HCT116 (cell line): Measurements from ENCODE around the gene GRIP2. TPM values are rescaled to one million over a fixed set of nuclear protein-coding genes. Genes with fewer than 3 reads are reported as not detected.

Experiments
- ATAC-seq: fragments of 200-7000 bp; cut with Tn5 transposase; 2 replicates; pipeline ENCODE4 v1.9.1; 2020; ENCODE audit warnings: mild to moderate bottlenecking, moderate library complexity
- BruUV-seq: library from RNA; stranded (reverse); fragments of 400-500 nt; replicated peaks from 2 replicates; lab custom pipeline; 2021; lab: Mats Ljungman, UMichigan
- CTCF ChIA-PET: fragments of 300-600 bp; sonication (Branson Sonifier 250); formaldehyde crosslinking; loops from one replicate; lab custom pipeline; 2021; ENCODE audit warnings: antibody characterized with exemption; lab: Charles Lee
- POLR2A ChIA-PET: fragments of 300-600, 350-600 bp; sonication (Branson Sonifier 250); formaldehyde crosslinking; loops from one replicate; lab custom pipeline; 2021; ENCODE audit warnings: antibody characterized with exemption; lab: Charles Lee
- RAD21 ChIA-PET, 2 experiments: fragments of 300-600 bp; sonication (Branson Sonifier 250); formaldehyde crosslinking; loops; one replicate each; lab custom pipeline; 2023; ENCODE audit warnings: low total read pairs in 2 of 2; ENCODE audit not compliant: uncharacterized antibody in 2 of 2, unreplicated experiment in 2 of 2, low non-redundant PET in 1 of 2; lab: Charles Lee
- DNase-seq: peaks from one replicate; pipeline ENCODE4 v3.0.0-alpha.2; 2010; ENCODE audit warnings: low read depth, low spot score
- H2AFZ ChIP-seq: fragments of 200-600 bp; shearing (Covaris generic), sonication (generic); 2 replicates; pipeline ENCODE4 v1.6.1; 2017; ENCODE audit warnings: low read depth, mixed run types, mixed read lengths, antibody characterized with exemption, low read length; ENCODE audit not compliant: poor library complexity, severe bottlenecking
- H3K27ac ChIP-seq: 2 replicates; pipeline ENCODE4 v1.5.1; 2012; ENCODE audit warnings: low read depth, low read length
- H3K27me3 ChIP-seq: fragments of 200-600 bp; sonication (generic); 2 replicates; pipeline ENCODE4 v1.6.1; 2016; ENCODE audit warnings: mixed run types, low read length, mixed read lengths; ENCODE audit not compliant: insufficient read depth
- H3K36me3 ChIP-seq, 2 experiments: fragments of 200-500 bp in 1 of 2; fragments of 200-600 bp in 1 of 2; sonication (Bioruptor generic) in 1 of 2; sonication (generic) in 1 of 2; 2 replicates each; pipeline versions ENCODE4 v1.5.1 to v1.6.1; 2014 to 2016; ENCODE audit warnings: low read length in 2 of 2, inconsistent platforms in 1 of 2, mixed read lengths in 1 of 2, mixed run types in 1 of 2; ENCODE audit not compliant: insufficient read depth in 2 of 2, control insufficient read depth in 1 of 2
- H3K4me1 ChIP-seq, 2 experiments: fragments of 200-600 bp in 1 of 2; sonication (generic) in 1 of 2; 2 replicates each; pipeline versions ENCODE4 v1.5.1 to v1.6.1; 2012 to 2017; ENCODE audit warnings: low read length in 2 of 2, inconsistent platforms in 1 of 2, mild to moderate bottlenecking in 1 of 2, mixed read lengths in 1 of 2, mixed run types in 1 of 2, moderate library complexity in 1 of 2; ENCODE audit not compliant: insufficient read depth in 2 of 2, control insufficient read depth in 1 of 2
- H3K4me2 ChIP-seq: fragments of 200-600 bp; sonication (generic); 2 replicates; pipeline ENCODE4 v1.6.1; 2017; ENCODE audit warnings: mixed run types, low read length, mixed read lengths
- H3K4me3 ChIP-seq, 2 experiments: fragments of 200-600 bp in 1 of 2; sonication (generic) in 1 of 2; replicated peaks in 1 of 2; 2 replicates each; pipeline ENCODE4 v1.5.1; 2011 to 2016; ENCODE audit warnings: low read length in 2 of 2, control low read depth in 1 of 2, low read depth in 1 of 2, mild to moderate bottlenecking in 1 of 2, mixed read lengths in 1 of 2, mixed run types in 1 of 2
- H3K79me2 ChIP-seq: fragments of 200-600 bp; sonication (generic); 2 replicates; pipeline ENCODE4 v1.6.1; 2017; ENCODE audit warnings: mild to moderate bottlenecking, mixed run types, low read length, moderate library complexity, mixed read lengths; ENCODE audit not compliant: insufficient read depth
- H3K9ac ChIP-seq: fragments of 200-600 bp; sonication (generic); 2 replicates; pipeline ENCODE4 v1.6.1; 2016; ENCODE audit warnings: low read length, mixed read lengths
- H3K9me2 ChIP-seq: fragments of 200-600 bp; sonication (generic), shearing (Covaris generic); 2 replicates; pipeline ENCODE4 v1.6.1; 2017; ENCODE audit warnings: mixed run types, mild to moderate bottlenecking, moderate library complexity; ENCODE audit not compliant: insufficient read depth
- H3K9me3 ChIP-seq, 2 experiments: fragments of 200-500 bp in 1 of 2; fragments of 200-600 bp in 1 of 2; sonication (Bioruptor generic) in 1 of 2; sonication (generic) in 1 of 2; 2 replicates each; pipeline ENCODE4 v1.6.1; 2014 to 2017; ENCODE audit warnings: low read length in 2 of 2, mixed read lengths in 2 of 2, inconsistent platforms in 1 of 2, low read depth in 1 of 2, mild to moderate bottlenecking in 1 of 2, mixed run types in 1 of 2, moderate library complexity in 1 of 2; ENCODE audit not compliant: control insufficient read depth in 1 of 2, insufficient read depth in 1 of 2
- H4K20me1 ChIP-seq: fragments of 200-600 bp; sonication (generic), shearing (Covaris generic); 2 replicates; pipeline ENCODE4 v1.6.1; 2017; ENCODE audit warnings: mixed run types, mild to moderate bottlenecking, moderate library complexity; ENCODE audit not compliant: insufficient read depth
- ATF3 ChIP-seq: IDR thresholded peaks from 2 replicates; pipeline ENCODE4 v1.6.1; 2012
- CBX3 ChIP-seq: IDR thresholded peaks from 2 replicates; pipeline ENCODE4 v1.6.1; 2012; ENCODE audit warnings: low read depth
- CTCF ChIP-seq, 3 experiments: fragments of 200-600 bp in 1 of 3; sonication (generic) in 1 of 3; IDR thresholded peaks in 2 of 3; conservative IDR thresholded peaks in 1 of 3; 2 replicates each; pipeline ENCODE4 v1.5.1; 2012 to 2017; ENCODE audit warnings: low read depth in 2 of 3, low read length in 2 of 3, antibody characterized with exemption in 1 of 3, borderline replicate concordance in 1 of 3, control low read depth in 1 of 3, mild to moderate bottlenecking in 1 of 3, mixed read lengths in 1 of 3, mixed run types in 1 of 3, moderate library complexity in 1 of 3; ENCODE audit not compliant: insufficient read depth in 1 of 3
- EGR1 ChIP-seq: IDR thresholded peaks from 2 replicates; pipeline ENCODE4 v1.6.1; 2012; ENCODE audit warnings: low read depth
- ELF1 ChIP-seq: IDR thresholded peaks from 2 replicates; pipeline ENCODE4 v1.6.1; 2012; ENCODE audit warnings: low read depth, borderline replicate concordance
- EZH2 ChIP-seq: fragments of 200-600 bp; sonication (generic); IDR thresholded peaks from 2 replicates; pipeline ENCODE4 v1.6.1; 2017; ENCODE audit warnings: antibody characterized with exemption, mixed run types
- FOSL1 ChIP-seq: IDR thresholded peaks from 2 replicates; pipeline ENCODE4 v1.6.1; 2012; ENCODE audit warnings: low read depth
- JUND ChIP-seq: IDR thresholded peaks from 2 replicates; pipeline ENCODE4 v1.6.1; 2012
- POLR2AphosphoS5 ChIP-seq: IDR thresholded peaks from 2 replicates; pipeline ENCODE4 v1.6.1; 2011; ENCODE audit warnings: mild to moderate bottlenecking, low read depth, low read length, moderate library complexity
- RAD21 ChIP-seq: IDR thresholded peaks from 2 replicates; pipeline ENCODE4 v1.6.1; 2012; ENCODE audit warnings: low read depth, mild to moderate bottlenecking
- REST ChIP-seq: IDR thresholded peaks from 2 replicates; pipeline ENCODE4 v1.6.1; 2012; ENCODE audit warnings: low read depth
- SP1 ChIP-seq: IDR thresholded peaks from 2 replicates; pipeline ENCODE4 v1.6.1; 2012; ENCODE audit warnings: low read depth
- SRF ChIP-seq: IDR thresholded peaks from 2 replicates; pipeline ENCODE4 v1.6.1; 2012; ENCODE audit warnings: low read depth
- TCF7L2 ChIP-seq: IDR thresholded peaks from 2 replicates; pipeline ENCODE4 v1.7.0; 2011; ENCODE audit warnings: borderline replicate concordance, inconsistent platforms; ENCODE audit not compliant: insufficient read depth, insufficient read length; ENCODE audit errors: extremely low read depth
- YY1 ChIP-seq: IDR thresholded peaks from 2 replicates; pipeline ENCODE4 v1.6.1; 2011; ENCODE audit warnings: low read length, low read depth, moderate library complexity, mild to moderate bottlenecking; ENCODE audit not compliant: insufficient replicate concordance; ENCODE audit errors: extremely low read depth
- ZBTB33 ChIP-seq: IDR thresholded peaks from 2 replicates; pipeline ENCODE4 v1.6.1; 2011; ENCODE audit warnings: mild to moderate bottlenecking, low read length, moderate library complexity; ENCODE audit not compliant: insufficient replicate concordance; ENCODE audit errors: extremely low read depth
- ZNF274 ChIP-seq: fragments of 200-500 bp; sonication (Bioruptor generic); IDR thresholded peaks from 2 replicates; pipeline ENCODE4 v1.6.1; 2014; ENCODE audit warnings: mild to moderate bottlenecking, low read depth, low read length, inconsistent platforms
- intact Hi-C: fragments of 100-400 bp; cut with micrococcal nuclease; formaldehyde crosslinking; loops from 2 replicates; pipeline ENCODE4 v1.10.0; 2022
- total RNA-seq: library from RNA; stranded (reverse); gene quantifications from one replicate; pipeline ENCODE4 v1.2.1, GENCODE V29; 2021; ENCODE audit not compliant: unreplicated experiment
- TF ChIP-seq, protein P1 (sequence below): IDR thresholded peaks from 2 replicates; pipeline ENCODE4 v1.6.1; 2012

Gene GRIP2
- total RNA-seq, 1 experiment from 2014 or later, result 0.34 TPM

GRCh38 chr3:14461006-14461747, 79.0 kb downstream of the GRIP2 start:
- Histone ChIP-seq H3K27ac (no peak overlapping the region), H2AFZ (no peak overlapping the region), H4K20me1 (no peaks in the 10 kb centered on the region), H3K4me3 (no peak overlapping the region), H3K9ac (no peak overlapping the region), H3K27me3 (no peaks in the 10 kb centered on the region), H3K79me2 (no peaks in the 10 kb centered on the region), H3K9me2 (no peaks in the 10 kb centered on the region), H3K9me3 (no peaks in the 10 kb centered on the region), H3K4me1 (no peaks in the 10 kb centered on the region), H3K4me2 (no peak overlapping the region), H3K36me3 (peaks cover 11 to 21% of the 10 kb centered on the region in 2 experiments; a peak in 3 of 4 replicates)
- intact Hi-C loops, result loop anchor here (1.0 to 2.0 kb wide), 3 partner anchors 200 to 565 kb away; no protein-coding TSS in a partner anchor
- no peak for TF ChIP-seq ATF3
- TF ChIP-seq CTCF (IDR thresholded peaks at IDR 0.05 in 2 of 3, conservative IDR thresholded peaks at IDR 0.05 in 1 of 3; ENCODE audit: borderline replicate concordance in 1 of 3, insufficient read depth in 1 of 3, low read depth in 2 of 3, low read length in 2 of 3), result no peak
- TF ChIP-seq, protein P1, sequence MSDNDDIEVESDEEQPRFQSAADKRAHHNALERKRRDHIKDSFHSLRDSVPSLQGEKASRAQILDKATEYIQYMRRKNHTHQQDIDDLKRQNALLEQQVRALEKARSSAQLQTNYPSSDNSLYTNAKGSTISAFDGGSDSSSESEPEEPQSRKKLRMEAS, result no peak
- TF ChIP-seq TCF7L2, result no peak
- TF ChIP-seq FOSL1, result no peak
- TF ChIP-seq ZBTB33, result no peak
- no peak for TF ChIP-seq SRF
- TF ChIP-seq POLR2AphosphoS5, result no peak
- TF ChIP-seq RAD21, result no peak
- no peak for TF ChIP-seq ZNF274
- TF ChIP-seq SP1, result no peak
- no peak for TF ChIP-seq EZH2
- no peak for TF ChIP-seq CBX3
- no peak for TF ChIP-seq ELF1
- TF ChIP-seq JUND, result no peak
- no peak for TF ChIP-seq YY1
- no peak for TF ChIP-seq REST
- no peak for TF ChIP-seq EGR1
- ATAC-seq (peak; percentile 24), DNase-seq (no peak)
- RAD21 ChIA-PET, result interaction anchor here (1.0 to 1.7 kb wide), 3 partner anchors 9 to 257 kb away, joined by 3 to 7 read pairs (median 3); no protein-coding TSS in a partner anchor
- BruUV-seq, result no TSS peak
- CTCF ChIA-PET, result interaction anchor here (0.7 to 1.2 kb wide), 5 partner anchors 59 to 258 kb away, joined by 4 to 12 read pairs (median 7); partner anchors contain the start of gene SLC6A6
- POLR2A ChIA-PET, result no interaction called here
